ENCODE results near the gene RAPGEF6. TPM values are rescaled to one million over a fixed set of nuclear protein-coding genes. Genes with fewer than 3 reads are reported as not detected.

The RAPGEF6 gene
- total RNA-seq, 1 experiment from 2014 or later: 17.4 TPM

- Mint-ChIP-seq H3K27me3 (ENCODE audit: insufficient read depth, unreplicated experiment) (no peaks in the 10 kb centered on the region), H3K36me3 (ENCODE audit: insufficient read depth, unreplicated experiment) (peaks cover 65% of the 10 kb centered on the region), H3K27ac (ENCODE audit: unreplicated experiment) (no peak overlapping the region), H3K4me3 (ENCODE audit: unreplicated experiment) (no peak overlapping the region), H3K9me3 (ENCODE audit: unreplicated experiment) (peaks cover 16% of the 10 kb centered on the region), H3K4me1 (ENCODE audit: low read depth, unreplicated experiment) (no peaks in the 10 kb centered on the region)
- Histone ChIP-seq H3K4me1 (no peaks in the 10 kb centered on the region), H3K27me3 (replicated peaks; ENCODE audit: control insufficient read depth, insufficient read depth, low read length) (no peaks in the 10 kb centered on the region), H3K4me3 (ENCODE audit: low read depth, low read length) (no peak overlapping the region), H3K9me3 (no peaks in the 10 kb centered on the region), H3K36me3 (ENCODE audit: control insufficient read depth, insufficient read depth, low read length) (peaks cover 4% of the 10 kb centered on the region; the same call in 1 of the 2 replicates)
- DNase-seq: no peak
- BruUV-seq (replicated peaks): no TSS peak
- no peak for TF ChIP-seq CTCF (IDR thresholded peaks at IDR 0.05; ENCODE audit: insufficient read depth in 1 of 2, low read depth in 1 of 2, low read length in 1 of 2, severe bottlenecking in 1 of 2, unreplicated experiment in 1 of 2)
- POLR2A ChIA-PET: no interaction called here
- intact Hi-C loops (cut with micrococcal nuclease; ENCODE audit: unreplicated experiment): no loop called here
- CTCF ChIA-PET: no interaction called here
Observed at GRCh38 chr5:131664929-131665328, 29.9 kb upstream of the RAPGEF6 start.

GRCh38 chr5:131661933-131662332, 26.9 kb upstream of the RAPGEF6 start:
- Mint-ChIP-seq H3K9me3 (ENCODE audit: unreplicated experiment) (peaks cover 16% of the 10 kb centered on the region), H3K36me3 (ENCODE audit: insufficient read depth, unreplicated experiment) (peaks cover 69% of the 10 kb centered on the region), H3K27ac (ENCODE audit: unreplicated experiment) (no peak overlapping the region), H3K4me3 (ENCODE audit: unreplicated experiment) (no peak overlapping the region), H3K4me1 (ENCODE audit: low read depth, unreplicated experiment) (no peaks in the 10 kb centered on the region), H3K27me3 (ENCODE audit: insufficient read depth, unreplicated experiment) (no peaks in the 10 kb centered on the region)
- no peaks in the 10 kb centered on the region for H3K9me3 ChIP-seq
- TF ChIP-seq CTCF (IDR thresholded peaks at IDR 0.05; ENCODE audit: insufficient read depth in 1 of 2, low read depth in 1 of 2, low read length in 1 of 2, severe bottlenecking in 1 of 2, unreplicated experiment in 1 of 2): no peak
- ChIA-PET POLR2A (interaction anchor here (0.7 kb wide), 1 partner anchor 105 kb away, joined by 8 read pairs; no protein-coding TSS in a partner anchor), CTCF (no interaction called here)
- peaks cover 6% of the 10 kb centered on the region for H3K36me3 ChIP-seq (ENCODE audit: control insufficient read depth, insufficient read depth, low read length)
- H3K27me3 ChIP-seq (replicated peaks; ENCODE audit: control insufficient read depth, insufficient read depth, low read length): no peaks in the 10 kb centered on the region
- H3K4me3 ChIP-seq (ENCODE audit: low read depth, low read length): no peak overlapping the region
- no TSS peak for BruUV-seq (replicated peaks)
- intact Hi-C loops (cut with micrococcal nuclease; ENCODE audit: unreplicated experiment): no loop called here
- DNase-seq: no peak
- H3K4me1 ChIP-seq: no peaks in the 10 kb centered on the region

- intact Hi-C loops (cut with micrococcal nuclease; ENCODE audit: unreplicated experiment): no loop called here
- Histone ChIP-seq H3K4me3 (ENCODE audit: low read depth, low read length) (no peak overlapping the region), H3K27me3 (replicated peaks; ENCODE audit: control insufficient read depth, insufficient read depth, low read length) (no peaks in the 10 kb centered on the region), H3K4me1 (no peaks in the 10 kb centered on the region), H3K36me3 (ENCODE audit: control insufficient read depth, insufficient read depth, low read length) (peaks cover 6% of the 10 kb centered on the region), H3K9me3 (no peaks in the 10 kb centered on the region)
- CTCF ChIA-PET: no interaction called here
- POLR2A ChIA-PET: no interaction called here
- Mint-ChIP-seq H3K4me3 (ENCODE audit: unreplicated experiment) (no peak overlapping the region), H3K9me3 (ENCODE audit: unreplicated experiment) (peaks cover 16% of the 10 kb centered on the region), H3K27me3 (ENCODE audit: insufficient read depth, unreplicated experiment) (no peaks in the 10 kb centered on the region), H3K36me3 (ENCODE audit: insufficient read depth, unreplicated experiment) (peaks cover 74% of the 10 kb centered on the region), H3K4me1 (ENCODE audit: low read depth, unreplicated experiment) (peaks cover under 1% of the 10 kb centered on the region), H3K27ac (ENCODE audit: unreplicated experiment) (no peak overlapping the region)
- no peak for TF ChIP-seq CTCF (IDR thresholded peaks at IDR 0.05; ENCODE audit: insufficient read depth in 1 of 2, low read depth in 1 of 2, low read length in 1 of 2, severe bottlenecking in 1 of 2, unreplicated experiment in 1 of 2)
- no TSS peak for BruUV-seq (replicated peaks)
- DNase-seq: no peak
Observed at GRCh38 chr5:131659841-131660240, 24.8 kb upstream of the RAPGEF6 start.
